K562 (cell line): ENCODE measurements around the gene IRAG1.

Source experiments
- CBX8 ChIP-seq: fragments of 200-600 bp; sonication (generic); IDR thresholded peaks from 2 replicates; pipeline ENCODE4 v1.6.1; 2012; ENCODE audit warnings: borderline replicate concordance, mixed run types, low read depth, mild to moderate bottlenecking, moderate library complexity, mixed read lengths, low read length, control low read depth, inconsistent platforms; ENCODE audit not compliant: poor library complexity, severe bottlenecking; ENCODE audit errors: extremely low read depth
- CTCF ChIP-seq, 3 experiments: IDR thresholded peaks in 2 of 3; conservative IDR thresholded peaks in 1 of 3; 2 replicates each; pipeline ENCODE4 v1.5.1; 2011 to 2012; ENCODE audit warnings: low read length in 3 of 3, mild to moderate bottlenecking in 3 of 3, control low read depth in 2 of 3, improper control_type of control experiment in 1 of 3, inconsistent platforms in 1 of 3, low read depth in 1 of 3, mixed read lengths in 1 of 3, moderate library complexity in 1 of 3; ENCODE audit not compliant: insufficient read depth in 2 of 3
- MBD1 ChIP-seq: fragments of 250-450 bp; sonication (Bioruptor Pico); IDR thresholded peaks from 2 replicates; pipeline ENCODE4 v1.8.0; 2022; ENCODE audit warnings: inconsistent platforms
- MBD2 ChIP-seq: sonication (generic); IDR thresholded peaks from 2 replicates; pipeline ENCODE4 v1.6.1; 2016; ENCODE audit warnings: low read depth, borderline replicate concordance
- MYC ChIP-seq, 2 experiments: fragments of 250-450 bp in 1 of 2; sonication (Bioruptor Pico) in 1 of 2; IDR thresholded peaks; 2 replicates each; pipeline versions ENCODE4 v1.5.1 to v1.6.1; 2012 to 2021; ENCODE audit warnings: low read depth in 2 of 2, borderline replicate concordance in 1 of 2, improper control_type of control experiment in 1 of 2, low read length in 1 of 2, mild to moderate bottlenecking in 1 of 2, moderate library complexity in 1 of 2
- NCOA6 ChIP-seq: fragments of 450-650 bp; IDR thresholded peaks from 2 replicates; pipeline ENCODE4 v1.6.1; 2017; ENCODE audit warnings: mild to moderate bottlenecking
- NFATC3 ChIP-seq: fragments of 450-650 bp; IDR thresholded peaks from 2 replicates; pipeline ENCODE4 v1.6.1; 2017; ENCODE audit warnings: mild to moderate bottlenecking
- RFX7 ChIP-seq: fragments of 250-450 bp; sonication (Bioruptor Pico); IDR thresholded peaks from 2 replicates; pipeline ENCODE4 v1.5.1; 2021; ENCODE audit warnings: mild to moderate bottlenecking
- SMC3 ChIP-seq: conservative IDR thresholded peaks from 2 replicates; pipeline ENCODE4 v1.6.1; 2011; ENCODE audit warnings: low read depth, low read length, improper control_type of control experiment; ENCODE audit not compliant: insufficient read depth
- TCF3 ChIP-seq: sonication (generic); formaldehyde crosslinking; IDR thresholded peaks from 2 replicates; pipeline ENCODE4 v1.4.0; 2020; ENCODE audit warnings: mild to moderate bottlenecking, missing genetic modification reagents
- TFE3 ChIP-seq: fragments of 450-650 bp; formaldehyde crosslinking; IDR thresholded peaks from 2 replicates; pipeline ENCODE4 v1.4.0; 2020; ENCODE audit warnings: mild to moderate bottlenecking, mixed read lengths
- USF2 ChIP-seq: sonication (generic); formaldehyde crosslinking; IDR thresholded peaks from 2 replicates; pipeline ENCODE4 v1.5.0; 2020; ENCODE audit warnings: missing genetic modification reagents
- ZNF408 ChIP-seq: fragments of 250-450 bp; sonication (Bioruptor Pico); IDR thresholded peaks from 2 replicates; pipeline ENCODE4 v1.4.0; 2020; ENCODE audit warnings: low read depth, mild to moderate bottlenecking, moderate library complexity

GRCh38 chr11:10699072-10699471 lies 5.5 kb upstream of the IRAG1 start:
- TF ChIP-seq RFX7 (CRISPR knock-in tag) (no peak), CBX8 (no peak), MYC (IDR thresholded peaks at IDR 0.05; ENCODE audit: low read depth, low read length) (no peak), MYC (CRISPR knock-in tag; IDR thresholded peaks at IDR 0.05; ENCODE audit: borderline replicate concordance, low read depth) (no peak), MBD2 (no peak), NCOA6 (no peak), MBD1 (CRISPR knock-in tag) (no peak), NFATC3 (no peak), TCF3 (no peak), TFE3 (CRISPR knock-in tag) (no peak), SMC3 (no peak), USF2 (CRISPR knock-in tag) (no peak), CTCF (IDR thresholded peaks at IDR 0.05 in 2 of 3, conservative IDR thresholded peaks at IDR 0.05 in 1 of 3; ENCODE audit: insufficient read depth in 2 of 3, low read depth in 1 of 3, low read length in 3 of 3) (no peak), ZNF408 (no peak)
